Neural progenitor cell (in vitro differentiated cells): ENCODE data around the gene IL12A. TPM values are rescaled to one million over a fixed set of nuclear protein-coding genes. Genes with fewer than 3 reads are reported as not detected.

Experiments used
- DNase-seq: peaks from one replicate; pipeline ENCODE4 v3.0.0-alpha.2; 2016; ENCODE audit warnings: low spot score
- H2AFZ ChIP-seq: fragments of 200-600 bp; sonication (generic); replicated peaks from 2 replicates; pipeline ENCODE4 v1.6.1; 2016; ENCODE audit warnings: antibody characterized with exemption
- H3F3A ChIP-seq: fragments of 200-600 bp; sonication (generic); 2 replicates; pipeline ENCODE4 v1.6.1; 2016; ENCODE audit warnings: antibody characterized with exemption, low read depth
- H3K27ac ChIP-seq: fragments of 200-600 bp; sonication (generic); 2 replicates; pipeline ENCODE4 v1.5.1; 2016; ENCODE audit warnings: mild to moderate bottlenecking
- H3K27me3 ChIP-seq: fragments of 200-600 bp; sonication (generic); 2 replicates; pipeline ENCODE4 v1.6.1; 2016; ENCODE audit warnings: mild to moderate bottlenecking, moderate library complexity
- H3K36me3 ChIP-seq: fragments of 200-600 bp; sonication (generic); 2 replicates; pipeline ENCODE4 v1.5.1; 2016
- H3K4me1 ChIP-seq: fragments of 200-600 bp; sonication (generic); 2 replicates; pipeline ENCODE4 v1.6.1; 2016; ENCODE audit warnings: mixed run types
- H3K4me2 ChIP-seq: fragments of 200-600 bp; sonication (generic); 2 replicates; pipeline ENCODE4 v1.6.1; 2016
- H3K4me3 ChIP-seq: fragments of 200-600 bp; sonication (generic); 2 replicates; pipeline ENCODE4 v1.5.1; 2016
- H3K79me2 ChIP-seq: fragments of 200-600 bp; sonication (generic); 2 replicates; pipeline ENCODE4 v1.6.1; 2016; ENCODE audit warnings: low read depth
- H3K9ac ChIP-seq: fragments of 200-600 bp; sonication (generic); 2 replicates; pipeline ENCODE4 v1.6.1; 2016
- H3K9me3 ChIP-seq: fragments of 200-600 bp; sonication (generic); 2 replicates; pipeline ENCODE4 v1.5.1; 2016; ENCODE audit warnings: low read depth
- H4K20me1 ChIP-seq: fragments of 200-600 bp; sonication (generic); 2 replicates; pipeline ENCODE4 v1.6.1; 2016; ENCODE audit warnings: low read depth
- H3K27ac Mint-ChIP-seq: 3 replicates; pipeline ENCODE4 v1.8.0; 2021; ENCODE audit warnings: mixed read lengths
- H3K27me3 Mint-ChIP-seq: 2 replicates; pipeline ENCODE4 v1.8.0; 2022; ENCODE audit warnings: low read depth, mild to moderate bottlenecking, inconsistent platforms, moderate library complexity, mixed read lengths; ENCODE audit not compliant: insufficient read depth
- H3K36me3 Mint-ChIP-seq: 3 replicates; pipeline ENCODE4 v1.8.0; 2021; ENCODE audit warnings: mixed read lengths
- H3K4me1 Mint-ChIP-seq: 3 replicates; pipeline ENCODE4 v1.8.0; 2021; ENCODE audit warnings: mixed read lengths
- H3K4me3 Mint-ChIP-seq: 3 replicates; pipeline ENCODE4 v1.8.0; 2021; ENCODE audit warnings: mild to moderate bottlenecking, moderate library complexity, mixed read lengths
- H3K9me3 Mint-ChIP-seq: 3 replicates; pipeline ENCODE4 v1.8.0; 2020; ENCODE audit warnings: mixed read lengths
- CTCF ChIP-seq: fragments of 200-600 bp; sonication (generic); IDR thresholded peaks from 2 replicates; pipeline ENCODE4 v1.5.1; 2017; ENCODE audit warnings: antibody characterized with exemption, mild to moderate bottlenecking
- EZH2 ChIP-seq: fragments of 200-600 bp; sonication (generic); IDR thresholded peaks from 2 replicates; pipeline ENCODE4 v1.6.1; 2017; ENCODE audit warnings: antibody characterized with exemption, mild to moderate bottlenecking, moderate library complexity
- EZH2phosphoT487 ChIP-seq: fragments of 200-600 bp; sonication (generic); IDR thresholded peaks from 2 replicates; pipeline ENCODE4 v1.6.1; 2017; ENCODE audit warnings: antibody characterized with exemption
- total RNA-seq: library from RNA; depleted of rRNA; stranded (reverse); fragments of >200 nt; gene quantifications from 2 replicates; pipeline ENCODE4 v1.2.3, GENCODE V29; 2015; ENCODE audit warnings: low replicate concordance

IL12A gene
- total RNA-seq, 1 donor from 2014 or later: 0.79 TPM

- H3K27me3 ChIP-seq: no peaks in the 10 kb centered on the region
Measured at GRCh38 chr3:159977295-159977694, 11.3 kb upstream of the IL12A start.

GRCh38 chr3:159978353-159978752 lies 10.3 kb upstream of the IL12A start:
- no peaks in the 10 kb centered on the region for H3K36me3 Mint-ChIP-seq
- Histone ChIP-seq H3K4me3 (no peak overlapping the region), H3K79me2 (no peaks in the 10 kb centered on the region), H2AFZ (no peak overlapping the region), H4K20me1 (no peaks in the 10 kb centered on the region), H3K27me3 (no peaks in the 10 kb centered on the region), H3F3A (no peaks in the 10 kb centered on the region), H3K4me2 (no peak overlapping the region), H3K9me3 (no peaks in the 10 kb centered on the region), H3K27ac (no peak overlapping the region), H3K9ac (no peak overlapping the region), H3K36me3 (peaks cover 3% of the 10 kb centered on the region), H3K4me1 (no peaks in the 10 kb centered on the region)
- H3K27me3 Mint-ChIP-seq: peaks cover 6% of the 10 kb centered on the region
- no peaks in the 10 kb centered on the region for H3K9me3 Mint-ChIP-seq
- DNase-seq: no peak
- no peak overlapping the region for H3K27ac Mint-ChIP-seq
- H3K4me3 Mint-ChIP-seq: no peak overlapping the region
- no peaks in the 10 kb centered on the region for H3K4me1 Mint-ChIP-seq
- TF ChIP-seq EZH2phosphoT487 (no peak), EZH2 (no peak), CTCF (no peak)

More at GRCh38 chr3:159977295-159977694, 11.3 kb upstream of the IL12A start:
- no peak overlapping the region for H3K4me2 ChIP-seq
- Mint-ChIP-seq H3K9me3 (no peaks in the 10 kb centered on the region), H3K36me3 (no peaks in the 10 kb centered on the region), H3K4me3 (no peak overlapping the region), H3K4me1 (no peaks in the 10 kb centered on the region), H3K27me3 (peaks cover 6% of the 10 kb centered on the region), H3K27ac (no peak overlapping the region)
- TF ChIP-seq EZH2 (no peak), CTCF (no peak), EZH2phosphoT487 (no peak)
- no peaks in the 10 kb centered on the region for H3K79me2 ChIP-seq
- H3K27ac ChIP-seq: no peak overlapping the region
- H4K20me1 ChIP-seq: no peaks in the 10 kb centered on the region
- H2AFZ ChIP-seq: no peak overlapping the region
- DNase-seq: no peak
- H3K36me3 ChIP-seq: peaks cover 3% of the 10 kb centered on the region
- H3K9ac ChIP-seq: no peak overlapping the region
- no peak overlapping the region for H3K4me3 ChIP-seq
- H3F3A ChIP-seq: no peaks in the 10 kb centered on the region
- H3K9me3 ChIP-seq: no peaks in the 10 kb centered on the region
- no peaks in the 10 kb centered on the region for H3K4me1 ChIP-seq

- no peak overlapping the region for H3K27ac Mint-ChIP-seq
- H3K4me1 Mint-ChIP-seq: no peaks in the 10 kb centered on the region
- Histone ChIP-seq H3K4me1 (no peaks in the 10 kb centered on the region), H3K9ac (no peak overlapping the region), H3F3A (no peaks in the 10 kb centered on the region), H3K4me3 (no peak overlapping the region), H3K36me3 (peaks cover 3% of the 10 kb centered on the region), H3K79me2 (no peaks in the 10 kb centered on the region), H3K9me3 (no peaks in the 10 kb centered on the region), H3K4me2 (no peak overlapping the region), H3K27ac (no peak overlapping the region), H2AFZ (no peak overlapping the region), H4K20me1 (no peaks in the 10 kb centered on the region), H3K27me3 (no peaks in the 10 kb centered on the region)
- H3K36me3 Mint-ChIP-seq: no peaks in the 10 kb centered on the region
- peaks cover 6% of the 10 kb centered on the region for H3K27me3 Mint-ChIP-seq
- DNase-seq: no peak
- H3K9me3 Mint-ChIP-seq: no peaks in the 10 kb centered on the region
- TF ChIP-seq EZH2 (no peak), CTCF (no peak), EZH2phosphoT487 (no peak)
- H3K4me3 Mint-ChIP-seq: no peak overlapping the region
Measured at GRCh38 chr3:159978918-159979703, 9.5 kb upstream of the IL12A start.
